Mononuclear cell (primary cell): ENCODE measurements around the gene ACOX3. TPM values are rescaled to one million over a fixed set of nuclear protein-coding genes. Genes with fewer than 3 reads are reported as not detected.

ENCODE experiments used
- H3K27me3 ChIP-seq: 2 replicates; pipeline ENCODE4 v1.6.0; 2011; ENCODE audit warnings: low read length, control low read depth; ENCODE audit not compliant: insufficient read depth
- H3K4me1 ChIP-seq: 2 replicates; pipeline ENCODE4 v1.5.1; 2011; ENCODE audit warnings: mild to moderate bottlenecking, low read length, control low read depth; ENCODE audit not compliant: insufficient read depth
- H3K4me3 ChIP-seq: 2 replicates; pipeline ENCODE4 v1.5.1; 2011; ENCODE audit warnings: mild to moderate bottlenecking, low read length, moderate library complexity
- H3K9me3 ChIP-seq: 2 replicates; pipeline ENCODE4 v1.5.1; 2011; ENCODE audit warnings: low read depth, mild to moderate bottlenecking, control low read depth, low read length
- total RNA-seq: library from RNA; depleted of rRNA; stranded (reverse); fragments of >200 nt; gene quantifications from one replicate; pipeline ENCODE4 v1.2.3, GENCODE V29; 2012

ACOX3 gene
- total RNA-seq, 1 donor: 5.1 TPM

DNA sequence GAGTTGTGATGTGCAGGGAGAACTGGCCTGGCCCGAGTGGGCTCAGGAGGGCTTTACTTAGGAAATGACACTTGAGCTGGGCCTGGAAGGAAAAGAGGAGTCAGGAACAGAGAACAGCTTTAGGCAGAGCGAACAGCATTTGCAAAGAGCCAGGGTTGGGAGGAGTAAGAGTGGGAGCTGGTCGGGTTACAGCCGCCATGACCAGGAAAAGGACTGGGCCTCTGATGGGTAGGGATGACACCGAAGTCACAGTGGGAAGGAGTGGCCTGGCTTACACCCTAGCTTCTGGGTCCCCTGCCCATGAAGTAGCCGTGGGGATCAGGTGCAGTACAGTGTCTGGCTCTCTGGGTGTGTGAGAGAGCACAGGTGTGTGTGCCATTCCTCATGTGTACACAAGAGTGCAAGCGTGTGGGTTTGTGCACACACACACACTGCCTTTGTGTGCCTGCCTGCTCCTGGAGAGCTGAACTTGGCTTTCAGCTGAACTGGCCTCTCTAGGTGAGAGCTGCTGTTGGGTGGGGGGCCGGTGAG lies 31.7 kb upstream of the ACOX3 start:
- Histone ChIP-seq H3K4me1 (no peaks in the 10 kb centered on the region), H3K9me3 (no peaks in the 10 kb centered on the region), H3K4me3 (no peak overlapping the region), H3K27me3 (no peaks in the 10 kb centered on the region)

DNA sequence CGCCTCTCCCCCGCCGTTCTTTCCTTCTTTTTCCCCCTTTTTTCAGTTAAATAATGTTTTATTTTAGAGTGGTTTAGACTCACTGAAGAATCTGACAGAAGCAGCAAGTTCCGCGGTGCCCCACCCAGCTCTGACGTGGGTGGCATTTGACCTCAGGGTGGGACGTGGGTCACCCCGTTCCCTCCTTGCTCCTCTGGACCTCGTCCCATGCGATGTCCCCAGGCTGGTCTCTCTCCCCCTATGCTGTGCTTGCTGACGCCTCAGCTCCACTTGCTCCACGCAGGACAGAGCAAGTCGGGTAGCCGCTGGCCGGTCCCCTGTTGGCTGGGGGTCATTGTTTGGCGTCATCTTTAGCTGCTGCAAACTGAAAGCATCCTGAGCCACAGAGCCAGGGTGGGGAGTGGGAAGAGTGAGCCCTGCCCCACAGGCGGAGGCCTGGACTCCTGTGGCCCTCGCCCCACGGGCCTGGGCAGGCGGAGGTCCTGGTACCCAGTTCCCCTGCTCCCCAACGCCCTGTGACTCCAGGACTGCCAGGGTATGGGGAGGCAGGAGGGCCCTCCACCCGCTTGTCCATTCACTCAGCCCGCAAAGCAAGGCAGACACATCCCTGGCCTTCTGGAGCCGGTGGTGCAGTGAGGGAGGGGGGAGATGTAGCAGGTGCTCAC lies 30.8 kb upstream of the ACOX3 start:
- H3K9me3 ChIP-seq: no peaks in the 10 kb centered on the region
- no peaks in the 10 kb centered on the region for H3K4me1 ChIP-seq
- H3K4me3 ChIP-seq: no peak overlapping the region
- H3K27me3 ChIP-seq: no peaks in the 10 kb centered on the region

DNA sequence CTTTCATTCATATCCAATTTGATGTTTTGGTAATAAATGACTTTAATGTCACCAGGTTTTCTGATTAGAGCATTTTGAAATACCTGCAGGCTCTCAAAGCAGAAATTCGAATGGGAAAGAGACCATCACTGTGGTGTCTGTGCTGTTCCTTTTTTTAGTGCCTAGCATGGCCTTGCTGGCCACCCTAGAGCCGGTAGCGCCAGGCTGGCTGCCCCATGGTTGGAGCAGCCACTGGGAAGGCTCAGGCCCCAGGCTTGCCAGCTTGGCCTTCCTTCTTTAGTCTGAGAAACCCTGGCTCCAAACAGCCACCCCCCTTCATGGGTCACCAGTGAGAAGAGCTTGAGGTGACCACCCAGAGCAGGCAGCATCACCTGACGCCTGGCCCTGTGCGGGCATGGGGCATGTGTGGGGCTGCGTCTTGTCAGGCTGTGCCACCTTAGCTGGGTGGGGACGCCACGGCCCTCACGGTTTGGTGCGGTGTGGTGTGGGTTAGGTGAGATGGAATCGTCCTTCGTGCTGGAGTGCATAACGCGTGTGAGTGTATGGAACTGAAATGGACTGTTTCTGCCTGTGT lies 30.0 kb upstream of the ACOX3 start:
- no peaks in the 10 kb centered on the region for H3K27me3 ChIP-seq
- no peaks in the 10 kb centered on the region for H3K4me1 ChIP-seq
- H3K4me3 ChIP-seq: no peak overlapping the region
- H3K9me3 ChIP-seq: no peaks in the 10 kb centered on the region

DNA sequence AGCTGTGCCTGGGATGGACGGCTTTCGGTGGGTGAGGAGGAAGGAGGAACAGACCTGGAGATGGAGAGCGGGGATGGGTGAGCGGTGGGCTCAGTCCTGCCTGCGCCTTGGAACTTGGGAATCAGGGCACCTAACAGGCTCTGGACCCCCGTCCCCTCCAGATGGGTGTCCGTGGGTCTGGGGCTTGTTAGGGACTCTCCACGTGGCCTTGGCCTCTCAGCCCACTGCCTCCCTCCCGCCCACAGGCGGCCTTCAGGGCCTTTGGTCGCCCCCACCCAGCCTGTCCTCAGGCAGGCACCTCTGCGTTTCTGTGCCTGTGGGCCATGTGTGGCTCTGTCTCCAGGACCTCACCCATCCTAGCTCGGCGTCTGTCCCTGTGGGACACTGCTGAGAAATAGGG lies 29.0 kb upstream of the ACOX3 start:
- Histone ChIP-seq H3K4me3 (no peak overlapping the region), H3K27me3 (no peaks in the 10 kb centered on the region), H3K4me1 (no peaks in the 10 kb centered on the region), H3K9me3 (no peaks in the 10 kb centered on the region)

DNA sequence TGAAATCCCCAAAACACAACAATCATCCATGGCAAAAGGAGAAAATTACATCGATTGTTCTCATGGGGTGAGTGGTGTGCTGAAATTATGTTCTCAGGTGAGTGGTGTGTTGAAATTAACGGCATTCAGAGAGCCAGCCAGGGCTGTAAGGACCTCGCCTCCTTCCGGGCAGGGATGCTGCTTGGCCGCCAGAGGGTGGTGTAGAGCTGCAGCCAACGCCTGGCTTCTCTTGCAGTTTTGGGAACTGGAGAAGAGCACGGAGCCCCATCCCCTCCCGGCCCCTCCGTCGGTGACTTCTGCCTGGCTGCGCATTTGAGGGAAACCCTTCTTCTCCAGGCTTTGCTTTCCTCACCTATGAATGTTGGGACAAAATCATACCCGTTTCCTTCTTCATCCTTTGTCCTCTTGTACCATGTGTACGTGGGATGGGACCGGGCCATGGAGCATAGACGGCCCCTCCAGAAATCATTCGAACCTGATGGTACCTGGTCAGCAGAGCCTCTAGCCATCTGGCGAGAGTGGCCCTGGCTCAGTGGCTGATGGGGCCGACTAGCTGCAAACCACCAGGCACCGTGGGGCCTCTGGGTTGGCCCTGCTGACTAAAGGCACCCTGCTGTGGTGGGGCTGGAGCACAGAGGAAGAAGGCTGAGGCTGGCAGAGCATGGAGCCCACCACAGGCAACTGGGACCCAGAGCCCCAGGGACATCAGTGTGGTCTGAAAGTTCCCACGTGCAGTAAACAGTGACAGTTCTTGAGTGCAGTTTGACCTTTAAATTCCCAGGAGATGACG lies 28.4 kb upstream of the ACOX3 start:
- Histone ChIP-seq H3K4me1 (no peaks in the 10 kb centered on the region), H3K27me3 (no peaks in the 10 kb centered on the region), H3K4me3 (no peak overlapping the region), H3K9me3 (no peaks in the 10 kb centered on the region)

DNA sequence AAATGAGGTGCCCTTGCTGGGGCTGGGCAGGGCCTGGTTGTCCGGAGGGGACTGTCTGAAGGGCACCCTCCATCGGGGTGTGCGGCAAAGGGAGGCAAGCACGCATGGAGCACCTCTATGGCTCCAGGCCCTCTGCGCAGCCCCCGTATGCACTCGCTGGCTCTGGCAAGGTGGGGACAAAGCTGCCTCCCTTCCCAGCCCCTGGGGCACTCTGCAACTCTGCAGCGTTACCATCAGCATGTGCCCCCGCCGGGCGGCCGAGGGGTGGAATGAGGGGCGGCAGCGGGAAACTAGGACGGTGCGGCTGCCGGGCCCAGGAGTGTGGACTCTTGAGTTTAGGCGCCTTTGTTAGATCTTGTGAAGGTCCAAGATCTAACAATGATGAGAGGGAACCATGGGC lies 26.5 kb upstream of the ACOX3 start:
- no peak overlapping the region for H3K4me3 ChIP-seq
- H3K27me3 ChIP-seq: no peaks in the 10 kb centered on the region
- no peaks in the 10 kb centered on the region for H3K4me1 ChIP-seq
- no peaks in the 10 kb centered on the region for H3K9me3 ChIP-seq

DNA sequence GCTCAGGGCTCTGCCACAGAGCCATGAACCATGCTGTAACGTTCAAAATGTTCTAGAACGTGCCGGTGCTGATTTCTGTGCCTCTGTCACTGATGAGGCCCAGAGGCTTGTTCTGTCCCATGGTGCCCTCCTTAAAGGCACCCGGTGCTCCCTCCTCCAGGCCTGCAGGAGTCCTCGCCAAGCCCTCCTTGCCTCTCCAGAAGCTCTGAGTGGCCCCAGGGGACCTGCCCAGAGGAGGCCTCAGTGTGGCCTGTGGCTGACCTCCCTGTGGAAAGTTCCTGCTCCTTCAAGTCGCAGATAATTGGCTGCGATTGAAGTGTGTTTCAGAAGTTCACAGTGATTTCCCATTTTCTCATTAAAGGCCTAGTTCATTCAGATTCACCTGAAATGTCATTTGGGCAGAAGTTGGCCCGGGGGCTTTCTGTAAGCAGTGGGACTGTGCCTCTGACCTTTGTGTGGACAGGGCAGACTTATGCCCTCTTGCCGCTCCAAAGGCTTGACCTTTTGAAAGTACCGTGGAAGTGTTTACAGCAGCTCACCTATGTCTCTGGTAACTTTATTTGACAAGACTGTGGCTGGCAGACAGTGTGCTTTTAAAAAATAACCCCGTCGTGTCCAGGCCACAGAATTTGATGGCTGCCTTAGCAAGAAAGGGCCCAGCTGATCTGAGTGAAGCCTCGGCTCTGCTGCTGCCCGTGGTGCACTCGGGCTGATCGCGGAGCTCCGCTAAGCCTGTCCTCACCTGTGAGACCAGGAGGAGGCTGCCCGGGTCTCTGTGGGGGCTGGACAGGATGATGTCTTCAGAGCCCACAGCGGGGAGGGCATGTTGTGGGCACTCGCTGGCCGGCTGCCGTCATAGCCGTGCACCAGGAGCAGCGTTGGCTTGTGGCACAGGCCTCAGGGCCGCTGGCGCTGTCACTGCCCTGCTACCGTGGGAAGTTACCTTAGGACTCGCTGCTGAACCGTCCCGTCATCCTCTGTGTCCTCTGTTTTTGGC lies 25.4 kb upstream of the ACOX3 start:
- Histone ChIP-seq H3K27me3 (no peaks in the 10 kb centered on the region), H3K4me3 (no peak overlapping the region), H3K9me3 (no peaks in the 10 kb centered on the region), H3K4me1 (no peaks in the 10 kb centered on the region)

DNA sequence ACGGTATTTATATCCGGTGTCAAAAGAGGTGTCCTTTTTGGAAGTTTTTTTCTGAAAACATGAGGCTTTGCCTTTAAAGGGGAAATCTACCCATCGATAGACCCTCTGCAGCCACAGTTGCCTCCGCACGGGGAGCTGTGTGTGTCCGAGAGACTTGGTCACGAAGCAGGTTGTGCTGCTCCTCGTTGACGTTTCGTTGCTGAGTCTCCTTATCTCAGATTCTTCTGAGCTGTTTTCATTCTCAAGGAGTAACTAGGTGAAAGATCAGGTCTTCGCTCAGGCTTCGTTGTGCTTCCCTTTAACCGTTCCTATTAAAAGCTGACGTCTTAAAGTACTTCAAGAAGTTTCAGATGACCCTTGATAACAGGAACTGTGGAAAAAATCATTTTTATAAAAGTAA lies 23.9 kb upstream of the ACOX3 start:
- Histone ChIP-seq H3K4me3 (no peak overlapping the region), H3K4me1 (no peaks in the 10 kb centered on the region), H3K9me3 (no peaks in the 10 kb centered on the region), H3K27me3 (no peaks in the 10 kb centered on the region)

DNA sequence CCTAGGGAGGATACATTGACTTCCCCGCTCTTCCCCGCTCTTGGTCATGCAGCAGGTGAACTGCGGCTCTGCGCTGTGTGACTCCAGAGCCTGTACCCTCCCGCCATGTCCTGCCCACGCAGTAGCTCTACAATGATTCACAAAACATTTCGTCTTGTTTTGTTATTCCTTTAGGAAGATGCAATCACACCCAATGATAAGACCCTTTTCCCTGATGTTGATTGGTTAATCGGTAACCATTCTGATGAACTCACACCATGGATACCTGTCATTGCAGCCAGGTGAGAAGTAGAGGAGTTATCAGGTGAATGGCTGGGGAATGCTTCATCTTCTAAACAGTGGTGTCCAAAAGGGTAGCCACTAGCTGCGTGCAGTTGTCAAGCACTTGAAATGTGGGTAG lies 23.3 kb upstream of the ACOX3 start:
- H3K4me3 ChIP-seq: no peak overlapping the region
- H3K9me3 ChIP-seq: no peaks in the 10 kb centered on the region
- no peaks in the 10 kb centered on the region for H3K27me3 ChIP-seq
- H3K4me1 ChIP-seq: no peaks in the 10 kb centered on the region

DNA sequence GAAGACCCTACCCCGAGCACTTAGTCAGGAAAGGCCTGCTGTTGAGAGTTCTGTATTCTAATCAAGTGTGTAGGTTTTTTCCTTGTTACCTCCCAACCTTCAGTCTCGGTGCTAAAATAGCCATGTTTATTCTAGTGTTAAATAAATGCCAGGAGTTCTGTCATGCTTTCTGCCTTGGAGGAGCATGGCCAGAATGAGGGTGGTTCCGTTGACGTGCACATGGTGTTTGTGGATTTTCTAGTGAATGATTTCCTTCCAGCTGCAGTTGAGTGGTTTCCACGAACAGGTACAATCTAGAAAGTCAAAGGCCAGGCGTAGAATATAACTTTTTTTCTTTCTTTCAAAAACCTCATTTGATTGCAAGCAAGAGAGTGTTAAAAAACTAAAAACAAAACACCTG lies 21.1 kb upstream of the ACOX3 start:
- no peak overlapping the region for H3K4me3 ChIP-seq
- H3K27me3 ChIP-seq: no peaks in the 10 kb centered on the region
- H3K4me1 ChIP-seq: no peaks in the 10 kb centered on the region
- H3K9me3 ChIP-seq: no peaks in the 10 kb centered on the region

DNA sequence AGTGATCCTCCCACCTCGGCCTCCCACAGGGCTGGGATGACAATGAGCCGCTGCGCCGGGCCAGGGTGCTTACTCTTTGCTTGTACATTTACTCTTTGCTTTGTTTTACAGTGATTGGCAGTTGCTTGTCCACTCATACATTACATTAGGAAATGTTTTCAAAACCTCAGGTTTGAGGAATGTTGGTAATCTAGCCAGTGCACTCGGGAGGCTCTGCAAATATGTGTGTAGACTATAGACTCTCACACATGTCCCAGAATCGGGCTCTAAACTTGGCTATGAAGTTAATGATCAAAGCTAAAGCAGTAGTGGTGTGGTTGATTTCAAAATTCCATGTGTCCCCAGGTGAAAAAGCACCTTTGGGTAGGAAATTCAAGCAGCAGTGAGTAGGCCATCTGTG lies 20.6 kb upstream of the ACOX3 start:
- Histone ChIP-seq H3K4me3 (no peak overlapping the region), H3K9me3 (no peaks in the 10 kb centered on the region), H3K27me3 (no peaks in the 10 kb centered on the region), H3K4me1 (no peaks in the 10 kb centered on the region)

DNA sequence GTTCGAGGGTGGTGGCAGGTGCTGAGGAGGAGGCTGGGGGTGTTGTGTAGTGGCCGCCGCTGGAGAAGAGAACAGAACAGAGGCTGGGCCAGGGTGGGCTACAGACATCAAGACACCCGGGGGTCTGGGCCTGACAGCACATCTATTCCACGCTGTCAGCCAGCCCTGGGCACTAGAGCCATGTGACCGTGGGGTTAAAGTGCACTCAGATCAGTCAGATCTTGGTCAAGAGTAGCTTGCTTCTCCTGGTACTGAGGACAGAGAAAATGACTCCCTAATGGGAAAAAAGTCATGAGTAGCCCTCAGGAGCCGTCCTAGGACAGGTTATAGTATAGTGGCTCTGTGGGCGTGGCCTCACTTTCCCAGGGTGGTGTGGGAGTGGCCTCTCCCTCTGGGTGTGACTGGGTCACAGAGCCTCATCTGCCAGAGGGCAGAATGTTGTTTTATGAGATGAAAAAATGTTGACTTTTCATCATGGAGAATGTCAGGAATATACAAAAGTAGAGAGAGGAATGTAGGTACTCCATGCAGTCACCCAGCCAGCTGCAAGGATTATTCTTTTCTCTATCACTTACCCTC lies 19.4 kb upstream of the ACOX3 start:
- Histone ChIP-seq H3K27me3 (no peaks in the 10 kb centered on the region), H3K4me1 (no peaks in the 10 kb centered on the region), H3K4me3 (no peak overlapping the region), H3K9me3 (no peaks in the 10 kb centered on the region)

DNA sequence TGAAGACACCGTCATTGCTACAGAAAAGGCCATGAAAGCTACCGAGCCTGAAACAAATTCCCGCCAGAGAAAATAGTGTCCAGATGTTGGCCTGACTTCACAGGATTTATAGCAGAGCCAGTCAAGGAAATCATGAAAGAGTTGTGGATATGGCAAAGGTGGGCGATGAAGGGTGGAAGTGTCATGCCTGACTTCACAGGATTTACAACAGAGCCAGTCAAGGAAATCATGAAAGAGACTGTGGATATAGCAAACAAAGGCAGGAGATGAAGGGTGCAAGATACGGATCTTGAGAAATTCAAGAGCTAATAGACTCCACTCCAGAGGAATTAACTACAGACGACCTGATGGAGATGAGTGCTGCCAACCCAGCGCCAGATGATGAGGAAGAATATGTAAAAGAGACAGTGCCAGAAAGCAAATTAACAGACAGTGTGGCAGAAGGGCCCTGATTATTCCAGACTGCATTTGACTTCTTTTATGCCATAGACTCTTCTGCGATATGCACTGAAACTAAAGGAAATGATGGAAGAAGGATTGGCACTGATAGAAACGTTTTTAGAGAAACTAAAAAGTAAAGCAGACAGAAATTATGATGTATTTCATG lies 17.2 kb upstream of the ACOX3 start:
- Histone ChIP-seq H3K4me1 (no peaks in the 10 kb centered on the region), H3K27me3 (no peaks in the 10 kb centered on the region), H3K4me3 (no peak overlapping the region), H3K9me3 (no peaks in the 10 kb centered on the region)

DNA sequence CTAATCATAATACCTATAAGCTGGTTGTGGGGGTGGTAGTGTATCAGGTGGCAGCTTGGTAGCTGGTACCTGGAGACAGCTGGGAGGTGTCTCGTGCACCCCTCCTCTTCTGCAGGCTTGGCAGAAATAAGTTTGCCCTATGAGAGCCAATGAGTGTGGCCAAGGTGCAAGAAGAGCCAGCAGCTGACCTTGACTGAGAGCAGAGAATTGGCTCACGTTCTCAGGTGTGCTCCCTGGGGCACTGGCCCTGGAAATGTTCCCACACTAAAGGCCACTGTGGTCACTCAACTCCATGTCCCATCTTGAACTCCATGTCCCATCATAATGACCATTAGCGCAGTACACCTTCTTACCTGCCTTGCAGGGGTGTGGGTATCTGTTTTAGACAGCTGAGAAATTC lies 13.4 kb upstream of the ACOX3 start:
- H3K27me3 ChIP-seq: no peaks in the 10 kb centered on the region
- no peak overlapping the region for H3K4me3 ChIP-seq
- no peaks in the 10 kb centered on the region for H3K9me3 ChIP-seq
- no peaks in the 10 kb centered on the region for H3K4me1 ChIP-seq
